Naive thymus-derived CD8-positive, alpha-beta T cell (primary cell): ENCODE measurements around the gene CHL1. TPM values are rescaled to one million over a fixed set of nuclear protein-coding genes. Genes with fewer than 3 reads are reported as not detected.
"Not testable (repeated sequence)": the region's sequence is repeated elsewhere in the genome, so short reads cannot be mapped to it uniquely, and the experiment has no call there.

Experiments used
- ATAC-seq, 2 donors: fragments of 150-1000 bp; cut with Tn5 transposase in 1 of 2; sonication (Bioruptor Pico), chemical (Tn5 transposase) in 1 of 2; 1 replicate in 1 of 2; 2 replicates in 1 of 2; pipeline ENCODE4 v1.10.0; 2021; ENCODE audit warnings: mild to moderate bottlenecking in 2 of 2, moderate library complexity in 2 of 2
- POLR2A ChIA-PET: fragments of 350-600 bp; sonication (Branson Sonifier 250); formaldehyde crosslinking; loops from one replicate; lab custom pipeline; 2021; ENCODE audit warnings: antibody characterized with exemption; lab: Charles Lee
- DNase-seq, 10 donors: peaks; one replicate each; pipeline versions ENCODE4 v3.0.0 to v3.0.0-alpha.2; 2020 to 2022
- H3K27ac Mint-ChIP-seq, 10 donors: one replicate each; pipeline ENCODE4 v1.8.0; 2020 to 2022; ENCODE audit warnings: mild to moderate bottlenecking in 10 of 10, mixed read lengths in 10 of 10, moderate library complexity in 4 of 10, inconsistent platforms in 1 of 10
- H3K27me3 Mint-ChIP-seq, 5 donors: one replicate each; pipeline ENCODE4 v1.8.0; 2021 to 2022; ENCODE audit warnings: mixed read lengths in 5 of 5
- H3K36me3 Mint-ChIP-seq, 3 donors: one replicate each; pipeline ENCODE4 v1.8.0; 2020 to 2022; ENCODE audit warnings: mixed read lengths in 3 of 3, mild to moderate bottlenecking in 2 of 3, inconsistent platforms in 1 of 3
- H3K4me1 Mint-ChIP-seq, 4 donors: one replicate each; pipeline ENCODE4 v1.8.0; 2021 to 2022; ENCODE audit warnings: mixed read lengths in 4 of 4
- H3K4me3 Mint-ChIP-seq, 10 donors: one replicate each; pipeline ENCODE4 v1.8.0; 2020 to 2022; ENCODE audit warnings: mild to moderate bottlenecking in 10 of 10, mixed read lengths in 10 of 10, moderate library complexity in 6 of 10, inconsistent platforms in 1 of 10
- H3K9me3 Mint-ChIP-seq, 9 donors: one replicate each; pipeline ENCODE4 v1.8.0; 2020 to 2022; ENCODE audit warnings: mixed read lengths in 9 of 9, mild to moderate bottlenecking in 3 of 9, inconsistent platforms in 1 of 9, moderate library complexity in 1 of 9
- polyA plus RNA-seq, 3 donors: library from polyadenylated mRNA; unstranded; fragments of 300-500 nt; fragmentation: Illumina TruSeq; gene quantifications; one replicate each; pipeline ENCODE4 v1.2.3, GENCODE V29; 2021
- total RNA-seq, 8 experiments: library from RNA in 2 of 8; stranded (reverse) in 2 of 8; gene quantifications; one replicate each; pipeline ENCODE4 v1.2.3 and lab custom pipeline; 2021 to 2026

Gene CHL1
- total and polyA plus RNA-seq, 5 experiments from 2014 or later, result 0.33 to 0.60 TPM; not detected in 3

GRCh38 chr3:354432-354831 is 157.9 kb downstream of the CHL1 start:
- peaks cover 0 to 9% (median 0%) of the 10 kb centered on the region in 9 donors for H3K9me3 Mint-ChIP-seq
- DNase-seq (peak in 2 of 10 donors; percentile 1 to 2), ATAC-seq (peak in 1 of 2 donors; percentile 25)
- H3K27ac Mint-ChIP-seq, result no peak overlapping the region
- H3K36me3 Mint-ChIP-seq, result no peaks in the 10 kb centered on the region
- H3K4me3 Mint-ChIP-seq, result no peak overlapping the region
- POLR2A ChIA-PET, result no interaction called here
- no peaks in the 10 kb centered on the region for H3K4me1 Mint-ChIP-seq
- peaks cover 0 to 3% (median 0%) of the 10 kb centered on the region in 5 donors for H3K27me3 Mint-ChIP-seq

GRCh38 chr3:355622-356021 is 159.1 kb downstream of the CHL1 start:
- peaks cover 0 to 3% (median 0%) of the 10 kb centered on the region in 5 donors for H3K27me3 Mint-ChIP-seq
- H3K4me3 Mint-ChIP-seq, result no peak overlapping the region
- DNase-seq (no peak), ATAC-seq (no peak)
- H3K36me3 Mint-ChIP-seq, result no peaks in the 10 kb centered on the region
- H3K27ac Mint-ChIP-seq, result no peak overlapping the region
- H3K9me3 Mint-ChIP-seq, result peaks cover 0 to 9% (median 0%) of the 10 kb centered on the region in 9 donors
- POLR2A ChIA-PET, result no interaction called here
- no peaks in the 10 kb centered on the region for H3K4me1 Mint-ChIP-seq

GRCh38 chr3:356952-357351 is 160.4 kb downstream of the CHL1 start:
- ATAC-seq (no peak), DNase-seq (no peak)
- Mint-ChIP-seq H3K4me1 (no peaks in the 10 kb centered on the region), H3K36me3 (no peaks in the 10 kb centered on the region), H3K9me3 (peaks cover 0 to 9% (median 5%) of the 10 kb centered on the region in 9 donors), H3K4me3 (no peak overlapping the region), H3K27ac (no peak overlapping the region), H3K27me3 (peaks cover 0 to 6% (median 0%) of the 10 kb centered on the region in 5 donors)
- POLR2A ChIA-PET, result no interaction called here

- Mint-ChIP-seq H3K4me3 (no peak overlapping the region), H3K27ac (no peak overlapping the region), H3K9me3 (peaks cover 0 to 12% (median 5%) of the 10 kb centered on the region in 9 donors), H3K4me1 (no peaks in the 10 kb centered on the region), H3K36me3 (no peaks in the 10 kb centered on the region), H3K27me3 (peaks cover 0 to 4% (median 0%) of the 10 kb centered on the region in 5 donors)
- POLR2A ChIA-PET, result no interaction called here
- DNase-seq (no peak), ATAC-seq (no peak)
These were observed 163.1 kb downstream of the CHL1 start for GRCh38 chr3:359672-360071.

DNA sequence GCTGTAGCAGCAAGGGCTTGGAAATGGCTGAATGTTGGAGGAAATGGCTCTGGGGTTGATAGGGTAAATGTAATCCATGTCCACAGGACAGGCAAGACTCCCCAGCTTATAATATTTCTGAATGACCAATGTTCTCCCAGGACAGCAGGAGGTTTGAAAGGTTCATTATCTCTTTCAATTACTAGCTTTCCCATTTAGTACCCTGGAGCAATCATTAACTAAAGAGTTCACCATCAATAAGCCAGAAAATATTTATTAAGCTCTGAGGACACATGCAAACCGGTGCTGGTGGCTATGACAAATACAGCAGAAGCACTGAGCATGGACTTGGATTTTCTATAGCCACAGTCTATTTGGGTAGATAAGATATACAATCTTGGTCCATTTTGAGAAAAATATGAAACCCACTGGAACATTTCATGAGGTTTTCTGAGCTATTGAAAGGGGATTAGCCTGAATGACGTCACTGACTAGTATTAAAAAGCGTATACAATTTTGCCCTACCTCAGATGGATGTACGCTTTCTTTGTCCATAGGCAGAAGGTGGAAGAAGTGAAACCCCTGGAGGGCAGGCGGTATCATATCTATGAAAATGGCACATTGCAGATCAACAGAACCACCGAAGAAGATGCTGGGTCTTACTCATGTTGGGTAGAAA is 166.2 kb downstream of the CHL1 start:
- Mint-ChIP-seq H3K27me3 (peaks cover 0 to 3% (median 0%) of the 10 kb centered on the region in 5 donors), H3K9me3 (peaks cover 0 to 22% (median 3%) of the 10 kb centered on the region in 9 donors), H3K4me3 (no peak overlapping the region), H3K36me3 (no peaks in the 10 kb centered on the region), H3K27ac (no peak overlapping the region), H3K4me1 (no peaks in the 10 kb centered on the region)
- POLR2A ChIA-PET, result no interaction called here
- no peak for ATAC-seq
- DNase-seq, result no peak

GRCh38 chr3:364287-364686 is 167.7 kb downstream of the CHL1 start:
- H3K9me3 Mint-ChIP-seq, result peaks cover 0 to 30% (median 11%) of the 10 kb centered on the region in 9 donors
- H3K27me3 Mint-ChIP-seq, result peaks cover 0 to 3% (median 0%) of the 10 kb centered on the region in 5 donors
- no peak overlapping the region for H3K4me3 Mint-ChIP-seq
- DNase-seq (no peak), ATAC-seq (no peak)
- POLR2A ChIA-PET, result no interaction called here
- no peaks in the 10 kb centered on the region for H3K4me1 Mint-ChIP-seq
- H3K27ac Mint-ChIP-seq, result no peak overlapping the region
- H3K36me3 Mint-ChIP-seq, result no peaks in the 10 kb centered on the region

DNA sequence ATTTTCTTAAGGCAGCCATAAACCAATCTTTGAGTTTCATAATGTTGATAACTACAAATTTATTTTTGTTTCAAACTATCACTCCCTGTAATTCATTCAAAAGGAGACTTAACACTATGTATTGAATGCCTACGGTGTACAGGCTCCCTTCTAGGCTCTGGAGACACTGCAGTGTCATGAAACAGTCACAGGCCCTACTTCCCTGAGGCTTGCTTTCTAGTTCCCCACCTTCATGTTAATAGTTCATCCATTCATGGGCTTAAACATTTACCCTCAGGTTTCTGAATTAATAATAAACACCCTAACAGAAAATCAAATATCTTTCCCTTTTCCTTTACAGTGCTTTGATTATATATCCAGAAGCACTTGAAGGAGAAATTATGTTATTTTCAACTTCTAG is 168.7 kb downstream of the CHL1 start:
- H3K27ac Mint-ChIP-seq, result no peak overlapping the region
- no peak for DNase-seq
- peaks cover 0 to 39% (median 11%) of the 10 kb centered on the region in 9 donors for H3K9me3 Mint-ChIP-seq
- POLR2A ChIA-PET, result no interaction called here
- H3K36me3 Mint-ChIP-seq, result no peaks in the 10 kb centered on the region
- no peaks in the 10 kb centered on the region for H3K4me1 Mint-ChIP-seq
- H3K27me3 Mint-ChIP-seq, result peaks cover 0 to 3% (median 0%) of the 10 kb centered on the region in 5 donors
- H3K4me3 Mint-ChIP-seq, result no peak overlapping the region
- ATAC-seq, result no peak

GRCh38 chr3:366253-366652 is 169.7 kb downstream of the CHL1 start:
- H3K36me3 Mint-ChIP-seq, POLR2A ChIA-PET, ATAC-seq, DNase-seq, H3K4me1 Mint-ChIP-seq, H3K27me3 Mint-ChIP-seq, H3K27ac Mint-ChIP-seq, H3K4me3 Mint-ChIP-seq: not testable (repeated sequence)
- peaks cover 0 to 48% (median 16%) of the 10 kb centered on the region in 9 donors for H3K9me3 Mint-ChIP-seq

GRCh38 chr3:373193-373779 is 176.7 kb downstream of the CHL1 start:
- H3K27me3 Mint-ChIP-seq, result peaks cover 0 to 8% (median 5%) of the 10 kb centered on the region in 5 donors
- H3K9me3 Mint-ChIP-seq, result peaks cover 0 to 37% (median 13%) of the 10 kb centered on the region in 9 donors
- H3K4me3 Mint-ChIP-seq, result no peak overlapping the region
- no peaks in the 10 kb centered on the region for H3K36me3 Mint-ChIP-seq
- POLR2A ChIA-PET, result no interaction called here
- no peaks in the 10 kb centered on the region for H3K4me1 Mint-ChIP-seq
- DNase-seq, result no peak
- no peak overlapping the region for H3K27ac Mint-ChIP-seq
- ATAC-seq, result no peak

DNA sequence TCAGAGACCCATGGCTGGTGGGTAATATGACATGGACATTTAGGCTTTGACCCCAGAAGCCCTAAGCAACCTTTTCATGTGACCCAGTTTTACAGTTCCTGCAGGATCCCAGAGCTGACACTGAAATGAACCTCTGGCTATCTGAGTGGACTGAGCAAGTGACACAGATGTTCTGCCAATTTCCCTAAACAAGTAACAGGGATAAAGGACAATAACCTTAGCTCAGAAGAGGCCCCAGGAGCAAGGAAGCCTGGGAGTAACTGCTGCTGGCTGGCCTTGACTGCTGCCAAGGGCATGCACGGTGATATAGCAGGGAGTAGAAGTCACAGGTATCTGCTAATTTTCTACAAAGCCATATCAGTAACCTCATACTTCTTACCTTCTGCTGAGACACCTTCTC is 177.9 kb downstream of the CHL1 start:
- no peak overlapping the region for H3K27ac Mint-ChIP-seq
- POLR2A ChIA-PET, result no interaction called here
- no peak for ATAC-seq
- no peaks in the 10 kb centered on the region for H3K4me1 Mint-ChIP-seq
- no peak overlapping the region for H3K4me3 Mint-ChIP-seq
- H3K36me3 Mint-ChIP-seq, result no peaks in the 10 kb centered on the region
- peaks cover 0 to 14% (median 8%) of the 10 kb centered on the region in 5 donors for H3K27me3 Mint-ChIP-seq
- H3K9me3 Mint-ChIP-seq, result peaks cover 0 to 35% (median 8%) of the 10 kb centered on the region in 9 donors
- DNase-seq, result no peak

DNA sequence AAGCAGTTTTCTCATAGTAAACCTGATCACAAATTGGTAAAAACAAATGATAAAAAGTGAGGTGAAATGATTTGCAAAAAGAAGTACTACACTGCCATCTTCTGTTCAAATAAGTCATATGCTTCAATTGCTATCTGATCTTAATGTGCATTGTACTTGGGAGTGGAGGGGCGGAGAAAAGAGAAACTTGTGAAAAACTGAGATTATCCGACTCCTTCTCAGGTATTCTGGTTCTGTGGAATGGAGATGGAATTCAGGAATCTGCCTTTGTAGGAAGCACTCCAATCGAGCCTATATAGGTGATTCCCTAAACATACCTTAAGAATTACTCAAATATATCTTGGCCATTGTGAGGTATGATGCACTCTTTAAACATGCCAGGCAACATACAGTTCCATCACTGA is 180.6 kb downstream of the CHL1 start:
- H3K36me3 Mint-ChIP-seq, result no peaks in the 10 kb centered on the region
- POLR2A ChIA-PET, result no interaction called here
- DNase-seq (no peak), ATAC-seq (no peak)
- H3K9me3 Mint-ChIP-seq, result peaks cover 0 to 8% (median 2%) of the 10 kb centered on the region in 9 donors
- no peak overlapping the region for H3K27ac Mint-ChIP-seq
- H3K4me1 Mint-ChIP-seq, result no peaks in the 10 kb centered on the region
- H3K27me3 Mint-ChIP-seq, result peaks cover 2 to 14% (median 8%) of the 10 kb centered on the region in 5 donors
- H3K4me3 Mint-ChIP-seq, result no peak overlapping the region

- no peaks in the 10 kb centered on the region for H3K36me3 Mint-ChIP-seq
- POLR2A ChIA-PET, result no interaction called here
- ATAC-seq, result no peak
- no peak for DNase-seq
- peaks cover 0 to 10% (median 3%) of the 10 kb centered on the region in 5 donors for H3K27me3 Mint-ChIP-seq
- no peak overlapping the region for H3K4me3 Mint-ChIP-seq
- no peak overlapping the region for H3K27ac Mint-ChIP-seq
- no peaks in the 10 kb centered on the region for H3K4me1 Mint-ChIP-seq
- H3K9me3 Mint-ChIP-seq, result peaks cover 0 to 1% (median 0%) of the 10 kb centered on the region in 9 donors
These were observed 184.2 kb downstream of the CHL1 start for GRCh38 chr3:380801-381200.

- Mint-ChIP-seq H3K36me3 (no peaks in the 10 kb centered on the region), H3K27ac (no peak overlapping the region), H3K9me3 (peaks cover 0 to 8% (median 0%) of the 10 kb centered on the region in 9 donors), H3K4me3 (no peak overlapping the region), H3K27me3 (peaks cover 0 to 3% (median 2%) of the 10 kb centered on the region in 5 donors), H3K4me1 (no peaks in the 10 kb centered on the region)
- no peak for DNase-seq
- POLR2A ChIA-PET, result no interaction called here
- ATAC-seq, result no peak
These were observed 188.6 kb downstream of the CHL1 start for GRCh38 chr3:385151-385550.
